Uterus (tissue), 4 donors: Measurements from ENCODE around the gene OPCML. TPM values are rescaled to one million over a fixed set of nuclear protein-coding genes. Genes with fewer than 3 reads are reported as not detected.

ENCODE experiments used
- DNase-seq, 2 donors: peaks; one replicate each; pipeline ENCODE4 v3.0.0-alpha.2; 2019 to 2020
- H3K27ac ChIP-seq, 2 donors: fragments of 200-600 bp; sonication (generic); 1 replicate in 1 of 2; 2 replicates in 1 of 2; pipeline ENCODE4 v1.5.1; 2016 to 2018
- H3K27me3 ChIP-seq, 2 donors: fragments of 200-600 bp; sonication (generic); one replicate each; pipeline ENCODE4 v1.5.1; 2018 to 2019; ENCODE audit warnings: control low read depth in 1 of 2
- H3K36me3 ChIP-seq, 2 donors: fragments of 200-600 bp; sonication (generic); one replicate each; pipeline ENCODE4 v1.5.1; 2019; ENCODE audit warnings: control low read depth in 1 of 2
- H3K4me1 ChIP-seq, 2 donors: fragments of 200-600 bp; sonication (generic); one replicate each; pipeline ENCODE4 v1.5.1; 2018 to 2019; ENCODE audit warnings: control low read depth in 1 of 2
- H3K4me3 ChIP-seq, 2 donors: fragments of 200-600 bp; sonication (generic); 1 replicate in 1 of 2; 2 replicates in 1 of 2; pipeline ENCODE4 v1.5.1; 2018 to 2019; ENCODE audit warnings: mild to moderate bottlenecking in 1 of 2
- H3K9me3 ChIP-seq, 2 donors: fragments of 200-600 bp; sonication (generic); one replicate each; pipeline ENCODE4 v1.5.1; 2019; ENCODE audit warnings: control low read depth in 1 of 2
- CTCF ChIP-seq, 4 experiments: fragments of 200-600 bp in 2 of 4; fragments of 450-650 bp in 2 of 4; sonication (generic) in 2 of 4; IDR thresholded peaks; one replicate each; pipeline ENCODE4 v1.5.1; 2016 to 2019; ENCODE audit warnings: antibody characterized with exemption in 4 of 4, mild to moderate bottlenecking in 2 of 4, moderate library complexity in 1 of 4
- POLR2A ChIP-seq, 2 donors: fragments of 450-650 bp; IDR thresholded peaks; one replicate each; pipeline ENCODE4 v1.6.1; 2016; ENCODE audit warnings: antibody characterized with exemption in 2 of 2, mild to moderate bottlenecking in 1 of 2, moderate library complexity in 1 of 2
- intact Hi-C: fragments of 100-400 bp; cut with DNase I; formaldehyde crosslinking; loops from one replicate; pipeline ENCODE4 v1.15.1; 2023; ENCODE audit warnings: low total_unique reads
- total RNA-seq, 4 donors: library from RNA; depleted of rRNA in 3 of 4; stranded (reverse); fragments of >200 nt in 3 of 4; gene quantifications; one replicate each; pipeline versions ENCODE4 v1.1.0 to v1.2.4, GENCODE V29; 2014 to 2023
- donor health status: DM: yes; HTN: yes; CAD: no.

OPCML gene
- total RNA-seq, 4 donors from 2014 or later = under 0.01 to 3.9 (median 1.7) TPM

- no peak overlapping the region for H3K27ac ChIP-seq
- H3K9me3 ChIP-seq = no peaks in the 10 kb centered on the region
- DNase-seq = no peak
- intact Hi-C loops = no loop called here
- H3K4me3 ChIP-seq = no peak overlapping the region
- H3K36me3 ChIP-seq = no peaks in the 10 kb centered on the region
- no peak for TF ChIP-seq POLR2A (IDR thresholded peaks at IDR 0.05)
- TF ChIP-seq CTCF (IDR thresholded peaks at IDR 0.05) = no peak
- H3K4me1 ChIP-seq = no peaks in the 10 kb centered on the region
- H3K27me3 ChIP-seq = no peaks in the 10 kb centered on the region
Measured at GRCh38 chr11:133024301-133024700, 508.0 kb downstream of the OPCML start.

- Histone ChIP-seq H3K27ac (no peak overlapping the region), H3K36me3 (no peaks in the 10 kb centered on the region), H3K9me3 (no peaks in the 10 kb centered on the region), H3K4me1 (no peaks in the 10 kb centered on the region), H3K27me3 (no peaks in the 10 kb centered on the region), H3K4me3 (no peak overlapping the region)
- no peak for TF ChIP-seq CTCF (IDR thresholded peaks at IDR 0.05)
- no peak for TF ChIP-seq POLR2A (IDR thresholded peaks at IDR 0.05)
- intact Hi-C loops = no loop called here
- no peak for DNase-seq
Measured at GRCh38 chr11:133023232-133023631, 509.1 kb downstream of the OPCML start.

- Histone ChIP-seq H3K27ac (no peak overlapping the region), H3K9me3 (no peaks in the 10 kb centered on the region), H3K36me3 (no peaks in the 10 kb centered on the region), H3K4me1 (no peaks in the 10 kb centered on the region), H3K4me3 (no peak overlapping the region), H3K27me3 (no peaks in the 10 kb centered on the region)
- TF ChIP-seq POLR2A (IDR thresholded peaks at IDR 0.05) = no peak
- no peak for TF ChIP-seq CTCF (IDR thresholded peaks at IDR 0.05)
- intact Hi-C loops = no loop called here
- DNase-seq = no peak
Measured at GRCh38 chr11:133021553-133021952, 510.7 kb downstream of the OPCML start.

GRCh38 chr11:133020372-133020714, 512.0 kb downstream of the OPCML start:
- DNase-seq = no peak
- TF ChIP-seq POLR2A (IDR thresholded peaks at IDR 0.05) (no peak), CTCF (IDR thresholded peaks at IDR 0.05) (no peak)

GRCh38 chr11:133019545-133020371, 512.5 kb downstream of the OPCML start:
- TF ChIP-seq POLR2A (IDR thresholded peaks at IDR 0.05) (no peak), CTCF (IDR thresholded peaks at IDR 0.05) (no peak)
- Histone ChIP-seq H3K27ac (no peak overlapping the region), H3K36me3 (no peaks in the 10 kb centered on the region), H3K4me3 (no peak overlapping the region), H3K9me3 (no peaks in the 10 kb centered on the region), H3K4me1 (no peaks in the 10 kb centered on the region), H3K27me3 (no peaks in the 10 kb centered on the region)
- intact Hi-C loops = no loop called here
- DNase-seq = no peak

More at GRCh38 chr11:133020372-133020714, 512.0 kb downstream of the OPCML start:
- H3K4me1 ChIP-seq = no peaks in the 10 kb centered on the region
- H3K27ac ChIP-seq = no peak overlapping the region
- no peaks in the 10 kb centered on the region for H3K27me3 ChIP-seq
- no peaks in the 10 kb centered on the region for H3K9me3 ChIP-seq
- H3K4me3 ChIP-seq = no peak overlapping the region
- intact Hi-C loops = no loop called here
- H3K36me3 ChIP-seq = no peaks in the 10 kb centered on the region
